Stimulated activated CD4-positive, alpha-beta T cell treated with anti-CD3 and anti-CD28 coated beads, Interleukin-4, amount 100 ng/mL, for 4 hours (primary cell): ENCODE data around the gene ROMO1.

Source experiments
- DNase-seq, 2 experiments: peaks; one replicate each; pipeline ENCODE4 v3.0.0-alpha.2; 2020

Gene ROMO1

GRCh38 chr20:35699127-35699956 lies at the start of gene ROMO1, which contains the start of gene NFS1:
ROMO1 (plus strand) TSS chr20:35699405; CDS start chr20:35699633, 228 bp downstream.
NFS1 (minus strand) TSS chr20:35699352; CDS start chr20:35699288, 64 bp downstream.
- DNase-seq, result peak; percentile 81 to 84

DNA sequence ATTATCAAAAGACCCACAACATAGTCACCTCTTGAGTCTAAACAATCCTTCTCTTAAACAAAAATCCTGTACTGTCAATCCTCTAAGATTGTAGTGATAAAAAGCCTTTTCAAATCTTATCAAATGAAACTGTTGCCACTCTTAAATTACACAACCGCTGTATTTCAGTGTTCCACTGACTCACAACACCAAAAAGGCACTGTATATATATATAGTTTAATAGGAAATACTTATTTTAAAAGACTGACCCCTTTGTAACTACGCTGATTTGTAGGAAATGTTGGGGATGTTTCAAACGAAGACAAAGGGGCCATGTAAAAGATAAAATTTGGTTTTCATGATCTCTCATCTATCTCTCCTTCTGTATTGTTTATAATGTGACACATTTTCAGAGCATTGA lies 48.6 kb upstream of the ROMO1 start:
- DNase-seq, result no peak

GRCh38 chr20:35651958-35652357 lies 47.2 kb upstream of the ROMO1 start:
- DNase-seq, result no peak

DNA sequence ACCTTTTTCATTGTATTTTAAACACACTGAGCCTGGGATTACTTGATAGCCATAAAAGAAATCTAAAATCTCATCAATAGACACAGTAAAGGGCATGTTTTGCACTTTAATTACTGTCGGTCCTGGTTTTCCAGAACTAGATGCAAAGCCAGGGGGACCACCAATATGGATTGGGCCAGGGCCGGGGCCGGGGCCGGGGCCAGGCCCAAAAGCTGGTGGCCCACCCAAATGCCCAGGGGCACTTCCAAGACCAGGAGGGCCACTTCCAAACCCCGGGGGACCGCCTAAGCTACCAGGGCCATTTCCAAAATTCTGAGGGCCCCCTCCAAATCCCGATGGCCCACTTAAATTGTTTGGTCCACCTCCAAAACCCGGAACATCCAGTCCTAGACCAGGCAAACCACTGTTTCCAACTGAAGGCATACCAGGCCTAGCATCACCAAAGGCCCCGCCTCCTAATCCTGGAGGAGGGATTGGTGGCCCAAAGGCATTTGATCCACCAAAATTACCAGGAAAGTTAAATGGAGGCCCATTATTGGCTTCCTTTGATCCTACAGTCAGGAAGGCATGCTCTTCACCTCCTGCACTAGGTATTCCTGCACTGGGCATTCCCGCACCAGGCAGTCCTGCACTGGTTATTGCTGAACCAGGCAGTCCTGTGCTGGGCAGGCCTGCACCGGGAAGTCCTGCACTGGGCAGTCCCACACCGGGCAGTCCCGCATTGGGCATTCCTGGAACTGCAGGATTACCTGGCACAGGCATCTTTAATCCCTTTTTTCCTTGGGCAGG lies 46.4 kb upstream of the ROMO1 start:
- DNase-seq, result no peak

GRCh38 chr20:35653430-35653734 lies 45.8 kb upstream of the ROMO1 start:
- no peak for DNase-seq

GRCh38 chr20:35653893-35654292 lies 45.3 kb upstream of the ROMO1 start:
- no peak for DNase-seq

DNA sequence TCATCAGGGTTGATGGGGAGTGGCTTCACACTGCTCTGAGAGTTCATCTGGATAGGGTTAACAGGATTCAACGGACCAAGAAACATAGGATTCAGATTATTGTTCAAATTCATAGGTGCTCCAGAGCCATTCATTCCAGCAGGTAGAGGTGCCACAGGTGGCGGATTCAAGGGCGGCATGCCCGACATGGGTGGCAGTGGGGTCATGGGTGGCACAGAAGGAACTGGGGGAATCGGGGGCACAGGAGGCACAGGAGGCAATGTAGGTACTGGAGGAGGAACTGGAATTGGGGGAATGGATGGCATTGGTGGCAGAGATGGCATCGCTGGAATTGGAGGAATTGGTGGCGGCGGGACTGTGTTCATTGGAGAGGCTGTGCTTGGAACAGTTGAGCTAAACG lies 44.8 kb upstream of the ROMO1 start:
- DNase-seq, result no peak

- no peak for DNase-seq
Observed at GRCh38 chr20:35657271-35657670, 41.9 kb upstream of the ROMO1 start.

DNA sequence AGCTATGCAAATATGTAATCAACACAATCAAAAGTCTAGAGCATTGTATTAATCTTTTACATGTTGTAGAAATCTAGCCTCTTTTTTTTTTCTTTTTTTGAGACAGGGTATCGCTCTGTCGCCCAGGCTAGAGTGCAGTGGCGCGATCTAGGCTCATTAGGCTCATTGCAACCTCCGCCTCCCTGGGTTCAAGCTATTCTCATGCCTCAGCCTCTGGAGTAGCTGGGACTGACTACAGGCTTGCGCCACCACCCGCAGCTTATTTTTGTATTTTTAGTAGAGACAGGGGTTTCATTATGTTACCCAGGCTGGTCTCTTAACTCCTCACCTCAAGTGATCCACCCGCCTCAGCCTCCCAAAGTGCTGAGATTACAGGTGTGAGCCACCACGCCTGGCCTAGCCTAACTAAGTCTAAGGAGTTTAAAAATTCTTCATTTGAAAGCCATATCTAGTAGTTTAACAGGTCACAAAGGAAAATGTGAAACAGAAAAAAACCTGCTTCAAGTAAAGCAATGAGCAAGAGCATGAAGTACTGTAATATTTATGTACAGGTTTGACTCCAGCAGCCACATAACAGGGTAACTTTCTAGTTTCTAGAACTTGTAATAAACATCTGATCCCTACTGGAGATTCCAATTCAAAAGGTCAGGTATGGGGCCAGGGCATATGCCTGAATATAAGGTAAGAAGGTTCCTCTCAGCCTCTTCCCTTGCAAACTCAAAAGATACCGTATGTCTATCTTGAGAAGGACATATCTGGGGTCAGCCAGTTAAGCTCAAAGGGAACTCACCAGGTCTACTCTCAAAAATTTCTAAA lies 38.9 kb upstream of the ROMO1 start:
- no peak for DNase-seq

DNA sequence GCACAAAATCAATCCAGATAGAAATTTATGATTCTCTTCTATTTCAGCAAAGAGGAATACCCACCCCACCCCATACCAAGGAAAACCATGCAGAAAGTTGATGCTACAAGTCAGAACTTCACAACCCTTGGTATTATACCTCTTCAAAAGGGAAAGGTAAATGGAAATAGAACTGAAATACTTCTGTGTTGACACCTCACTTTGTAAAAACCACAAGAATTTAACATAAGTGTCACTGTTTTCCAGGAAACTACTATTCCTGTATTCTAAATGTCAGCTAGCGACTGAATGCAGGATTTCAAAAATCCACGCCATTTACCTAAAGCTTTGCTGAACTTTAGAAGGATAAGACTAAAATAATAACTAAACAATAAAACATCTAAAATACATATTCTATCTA lies 38.2 kb upstream of the ROMO1 start:
- DNase-seq, result no peak

- no peak for DNase-seq
Observed at GRCh38 chr20:35661908-35662307, 37.3 kb upstream of the ROMO1 start.

GRCh38 chr20:35662551-35662950 lies 36.7 kb upstream of the ROMO1 start:
- no peak for DNase-seq

- peak; percentile 37 to 62 for DNase-seq
Observed at GRCh38 chr20:35663516-35664465, 35.4 kb upstream of the ROMO1 start.

DNA sequence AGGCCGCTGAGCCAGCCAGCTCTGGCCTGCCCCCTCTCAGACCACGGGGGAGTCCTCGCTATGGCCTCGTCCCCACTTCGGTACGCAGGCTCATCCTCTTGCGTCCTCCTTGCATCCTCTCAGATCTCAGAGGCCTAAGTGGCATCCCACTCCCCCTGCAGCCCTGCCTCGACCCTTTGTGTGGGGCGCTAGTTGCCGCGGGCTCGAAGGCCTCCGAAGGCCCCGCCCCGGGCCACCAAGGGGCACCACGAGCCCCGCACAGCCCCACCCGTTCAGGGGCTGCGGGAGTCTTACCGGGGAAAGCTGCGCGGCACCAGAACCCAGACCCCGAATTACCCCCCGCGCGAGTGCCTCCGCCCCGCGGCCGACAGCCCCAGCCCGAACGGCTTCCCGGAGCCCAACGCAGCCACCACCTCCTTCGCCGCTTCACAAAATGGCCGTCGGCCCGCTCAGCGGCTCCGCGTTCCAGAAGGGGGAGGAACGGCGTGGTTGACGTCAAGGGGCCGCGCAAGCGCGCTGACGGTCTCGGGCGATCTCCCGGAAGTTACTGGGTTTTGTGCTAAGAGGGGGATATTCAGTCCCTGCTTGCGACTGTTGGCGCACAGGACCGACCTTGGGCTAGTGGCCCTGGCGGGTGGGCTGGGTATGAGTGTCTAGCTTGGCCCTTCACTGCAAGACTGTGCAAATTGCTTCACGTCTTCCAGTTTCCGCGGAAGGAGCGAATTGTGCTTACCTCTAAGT lies 34.6 kb upstream of the ROMO1 start, which contains the start of the genes CPNE1 and RBM12:
Gene CPNE1, minus strand, starts transcription at position 435 of the 741 bp plus-strand sequence. CDS start 31,977 bp downstream, outside the sequence.
Gene RBM12, minus strand, starts transcription at position 435 of the 741 bp plus-strand sequence. CDS start 9,578 bp downstream, outside the sequence.
- DNase-seq, result peak; percentile 86 to 92

DNA sequence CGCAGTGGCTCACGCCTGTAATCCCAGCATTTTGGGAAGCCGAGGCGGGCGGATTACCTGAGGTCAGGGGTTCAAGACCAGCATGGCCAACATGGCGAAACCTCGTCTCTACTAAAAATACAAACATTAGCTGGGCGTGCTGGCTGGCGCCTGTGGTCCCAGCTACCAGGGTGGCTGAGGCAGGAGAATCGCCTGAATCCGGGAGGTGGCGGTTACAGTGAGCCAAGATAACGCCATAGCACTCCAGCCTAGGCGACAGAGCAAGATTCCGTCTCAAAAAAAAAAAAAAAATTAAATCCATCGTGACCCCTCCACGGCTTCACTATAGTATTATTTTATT lies 33.3 kb upstream of the ROMO1 start:
- DNase-seq, result no peak

DNA sequence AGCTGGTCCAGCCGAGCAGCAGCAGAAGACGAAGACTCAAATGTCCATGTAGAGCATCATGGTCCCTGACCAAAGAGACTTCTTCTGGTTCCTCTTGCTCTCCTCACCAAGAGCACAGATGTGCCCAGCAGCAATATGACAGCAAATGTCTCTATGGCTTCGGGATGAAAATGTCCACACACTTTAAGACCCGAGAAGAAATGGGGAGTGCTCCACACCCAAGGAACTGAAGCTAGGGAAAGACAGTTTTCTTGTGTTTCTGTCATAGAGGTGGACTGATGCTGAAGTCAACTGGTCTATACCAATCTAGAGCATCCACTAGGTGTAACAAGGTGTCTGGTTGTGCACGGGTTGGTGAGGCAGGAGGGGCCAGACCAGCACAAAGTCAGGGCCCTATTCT lies 30.0 kb upstream of the ROMO1 start:
- DNase-seq, result no peak

- no peak for DNase-seq
Observed at GRCh38 chr20:35669681-35670080, 29.5 kb upstream of the ROMO1 start.

- no peak for DNase-seq
Observed at GRCh38 chr20:35673884-35674283, 25.3 kb upstream of the ROMO1 start.

- no peak for DNase-seq
Observed at GRCh38 chr20:35674921-35675320, 24.3 kb upstream of the ROMO1 start.

GRCh38 chr20:35680452-35681183 lies 18.6 kb upstream of the ROMO1 start:
- DNase-seq, result no peak
